Mesenchymal stem cell (in vitro differentiated cells and primary cell): ENCODE measurements around the gene IL4I1.

ENCODE experiments used
- DNase-seq: peaks from one replicate; pipeline ENCODE4 v3.0.0-alpha.2; 2013
- H2AFZ ChIP-seq: one replicate; pipeline ENCODE4 v1.6.1; 2013; ENCODE audit warnings: low read depth, mild to moderate bottlenecking, control low read depth, inconsistent platforms, low read length, moderate library complexity
- H2AK5ac ChIP-seq: 2 replicates; pipeline ENCODE4 v1.6.1; 2013; ENCODE audit warnings: low read length, moderate library complexity, mild to moderate bottlenecking, inconsistent platforms; ENCODE audit not compliant: severe bottlenecking
- H2BK120ac ChIP-seq: one replicate; pipeline ENCODE4 v1.6.1; 2013; ENCODE audit warnings: low read depth, mild to moderate bottlenecking, inconsistent platforms, low read length, moderate library complexity
- H2BK12ac ChIP-seq, 2 experiments: one replicate each; pipeline ENCODE4 v1.6.1; 2013; ENCODE audit warnings: inconsistent platforms in 2 of 2, low read length in 2 of 2, mild to moderate bottlenecking in 2 of 2, moderate library complexity in 2 of 2, control low read depth in 1 of 2
- H2BK15ac ChIP-seq: one replicate; pipeline ENCODE4 v1.6.1; 2013; ENCODE audit warnings: mild to moderate bottlenecking, low read depth, inconsistent platforms; ENCODE audit not compliant: poor library complexity, severe bottlenecking
- H2BK5ac ChIP-seq: 2 replicates; pipeline ENCODE4 v1.6.1; 2013; ENCODE audit warnings: low read depth, mild to moderate bottlenecking, low read length, control low read depth, inconsistent platforms; ENCODE audit not compliant: poor library complexity, severe bottlenecking
- H3K14ac ChIP-seq, 2 experiments: one replicate each; pipeline ENCODE4 v1.6.1; 2013; ENCODE audit warnings: inconsistent platforms in 2 of 2, low read length in 2 of 2, control low read depth in 1 of 2, mild to moderate bottlenecking in 1 of 2, moderate library complexity in 1 of 2
- H3K18ac ChIP-seq, 2 experiments: one replicate each; pipeline ENCODE4 v1.6.1; 2013; ENCODE audit warnings: inconsistent platforms in 2 of 2, low read length in 2 of 2, control low read depth in 1 of 2, low read depth in 1 of 2, mild to moderate bottlenecking in 1 of 2
- H3K23ac ChIP-seq, 2 experiments: one replicate each; pipeline ENCODE4 v1.6.1; 2013; ENCODE audit warnings: inconsistent platforms in 2 of 2, low read length in 2 of 2, mild to moderate bottlenecking in 2 of 2, moderate library complexity in 2 of 2, control low read depth in 1 of 2
- H3K27ac ChIP-seq: 2 replicates; pipeline ENCODE4 v1.5.1; 2013; ENCODE audit warnings: mild to moderate bottlenecking, moderate library complexity, low read length, control low read depth, inconsistent platforms; ENCODE audit not compliant: poor library complexity, severe bottlenecking
- H3K27me3 ChIP-seq, 2 experiments: 2 replicates each; pipeline versions ENCODE4 v1.6.1 to v1.7.0; 2013; ENCODE audit warnings: low read length in 2 of 2, mild to moderate bottlenecking in 2 of 2, moderate library complexity in 2 of 2, control low read depth in 1 of 2, inconsistent platforms in 1 of 2; ENCODE audit not compliant: control insufficient read depth in 1 of 2, insufficient read depth in 1 of 2
- H3K36me3 ChIP-seq, 2 experiments: 2 replicates each; pipeline versions ENCODE4 v1.6.1 to v1.7.0; 2013; ENCODE audit warnings: low read length in 2 of 2, control low read depth in 1 of 2, inconsistent platforms in 1 of 2, low read depth in 1 of 2, mild to moderate bottlenecking in 1 of 2; ENCODE audit not compliant: insufficient read depth in 2 of 2, control insufficient read depth in 1 of 2
- H3K4ac ChIP-seq, 2 experiments: one replicate each; pipeline ENCODE4 v1.6.1; 2013; ENCODE audit warnings: inconsistent platforms in 2 of 2, low read length in 2 of 2, mild to moderate bottlenecking in 2 of 2, moderate library complexity in 2 of 2, control low read depth in 1 of 2, low read depth in 1 of 2
- H3K4me1 ChIP-seq: 2 replicates; pipeline ENCODE4 v1.6.1; 2013; ENCODE audit warnings: low read depth, low read length, control low read depth; ENCODE audit not compliant: control insufficient read depth, insufficient read depth
- H3K4me2 ChIP-seq: 2 replicates; pipeline ENCODE4 v1.6.1; 2013; ENCODE audit warnings: low read length, mild to moderate bottlenecking, inconsistent platforms; ENCODE audit not compliant: poor library complexity, severe bottlenecking
- H3K4me3 ChIP-seq, 2 experiments: 2 replicates each; pipeline versions ENCODE4 v1.5.1 to v1.7.0; 2013; ENCODE audit warnings: low read length in 2 of 2, mild to moderate bottlenecking in 2 of 2, control low read depth in 1 of 2, low read depth in 1 of 2; ENCODE audit not compliant: insufficient read depth in 1 of 2
- H3K79me1 ChIP-seq: replicated peaks from 2 replicates; pipeline ENCODE4 v1.6.1; 2013; ENCODE audit warnings: mild to moderate bottlenecking, control low read depth, low read length, inconsistent platforms; ENCODE audit not compliant: poor library complexity, severe bottlenecking
- H3K9ac ChIP-seq: 2 replicates; pipeline ENCODE4 v1.7.0; 2013; ENCODE audit warnings: mild to moderate bottlenecking, low read length, moderate library complexity
- H3K9me3 ChIP-seq: 2 replicates; pipeline ENCODE4 v1.7.0; 2013; ENCODE audit warnings: mild to moderate bottlenecking, low read length; ENCODE audit not compliant: control insufficient read depth
- H4K8ac ChIP-seq: one replicate; pipeline ENCODE4 v1.6.1; 2013; ENCODE audit warnings: inconsistent platforms, mild to moderate bottlenecking, low read length, moderate library complexity
- H4K91ac ChIP-seq: one replicate; pipeline ENCODE4 v1.6.1; 2013; ENCODE audit warnings: mild to moderate bottlenecking, low read length, inconsistent platforms
- whole genome bisulfite sequencing: methylation state at CpG from one replicate; pipeline ENCODE4 v1.1.7; 2013; ENCODE audit warnings: mixed read lengths; 5-methylcytosine and 5-hydroxymethylcytosine counted together

IL4I1 gene

DNA sequence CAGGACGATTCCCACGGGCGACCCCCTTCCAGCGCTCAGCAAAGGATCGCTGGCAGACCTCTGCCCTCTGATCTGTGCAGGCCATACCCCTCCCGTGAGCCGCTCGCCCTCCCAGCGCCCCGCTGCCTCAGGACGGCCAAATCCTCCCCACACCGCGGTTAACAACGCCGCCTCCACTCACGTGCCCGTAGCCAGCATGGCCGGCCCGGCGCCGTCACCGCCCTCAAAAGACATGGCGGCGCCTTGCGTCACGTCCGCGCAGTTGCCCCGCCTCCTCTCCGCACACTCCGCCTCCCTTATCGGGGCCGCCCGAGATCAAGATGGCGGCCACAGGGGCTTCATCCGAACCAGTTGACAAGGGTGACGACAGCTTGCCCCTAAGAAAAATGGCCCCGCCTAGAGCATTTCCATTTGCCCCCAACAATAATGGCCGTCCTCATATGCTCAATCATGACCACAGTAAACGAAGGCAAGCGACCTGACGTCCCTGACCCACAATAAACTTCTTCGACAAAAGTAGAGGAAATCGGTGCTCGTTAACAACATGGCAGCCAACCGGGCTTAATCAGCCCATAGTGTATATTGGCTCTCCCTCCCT, 20.2 kb downstream of the IL4I1 start:
- peaks cover 47% of the 10 kb centered on the region for H3K79me1 ChIP-seq
- H2BK120ac ChIP-seq, result peak overlapping the region; percentile 93
- H3K36me3 ChIP-seq, result peaks cover 48 to 59% of the 10 kb centered on the region in 2 experiments
- peak overlapping the region; percentile 99 for H3K27ac ChIP-seq
- no peaks in the 10 kb centered on the region for H3K9me3 ChIP-seq
- peak overlapping the region; percentile 92 to 99 for H3K4me3 ChIP-seq
- H4K8ac ChIP-seq, result peak overlapping the region; percentile 99
- H3K9ac ChIP-seq, result peak overlapping the region; percentile 100
- under 1% methylated on average over 46 of the region's 46 CpGs for WGBS
- DNase-seq, result peak; percentile 99
- H2BK15ac ChIP-seq, result peak overlapping the region; percentile 99
- H2BK12ac ChIP-seq, result peak overlapping the region; percentile 42 to 73
- H3K4ac ChIP-seq, result peak overlapping the region; percentile 100
- H2BK5ac ChIP-seq, result peak overlapping the region; percentile 98
- peak overlapping the region in 1 of 2 experiments; percentile 95 for H3K23ac ChIP-seq
- peaks cover 34% of the 10 kb centered on the region for H3K4me1 ChIP-seq
- peak overlapping the region in 1 of 2 experiments; percentile 98 for H3K14ac ChIP-seq
- peak overlapping the region; percentile 97 for H2AK5ac ChIP-seq
- peak overlapping the region; percentile 98 to 100 for H3K18ac ChIP-seq
- H2AFZ ChIP-seq, result peak overlapping the region; percentile 75
- peak overlapping the region; percentile 100 for H4K91ac ChIP-seq
- H3K27me3 ChIP-seq, result no peaks in the 10 kb centered on the region
- peak overlapping the region; percentile 82 for H3K4me2 ChIP-seq

DNA sequence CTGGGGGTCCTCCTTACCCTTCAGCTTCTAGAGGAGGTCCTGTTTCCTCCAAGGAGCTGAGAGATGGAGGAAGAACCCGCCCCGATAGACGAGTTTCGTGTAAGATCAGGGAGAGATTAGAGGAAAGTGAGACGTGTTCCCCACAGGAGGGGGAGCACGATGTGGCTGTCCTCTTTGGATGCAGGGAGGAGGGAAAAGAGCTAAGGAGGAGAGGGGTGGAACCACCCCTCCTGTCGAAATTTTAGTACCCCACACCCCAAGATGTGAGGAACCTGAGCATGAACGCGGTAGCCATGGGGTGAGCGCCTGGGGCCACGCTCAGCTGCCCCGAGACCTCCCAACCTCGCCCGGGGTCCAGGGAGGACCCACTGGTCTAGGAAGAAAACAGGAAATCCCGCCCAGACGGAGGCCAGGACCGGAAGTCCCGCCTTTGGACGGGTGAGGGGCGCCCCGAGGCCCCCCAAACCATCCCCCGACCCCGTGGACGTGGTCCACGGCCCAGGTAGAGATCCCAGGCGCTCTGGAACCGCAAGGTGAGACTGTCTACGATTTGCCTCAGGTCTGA, 20.7 kb downstream of the IL4I1 start:
- Histone ChIP-seq H3K23ac (peak overlapping the region in 1 of 2 experiments; percentile 95), H3K9me3 (no peaks in the 10 kb centered on the region), H2BK120ac (peak overlapping the region; percentile 93), H2BK5ac (peak overlapping the region; percentile 98), H2AK5ac (peak overlapping the region; percentile 97), H3K79me1 (peaks cover 48% of the 10 kb centered on the region), H3K9ac (peak overlapping the region; percentile 100), H4K8ac (peak overlapping the region; percentile 96), H2BK15ac (peak overlapping the region; percentile 99), H2BK12ac (peak overlapping the region; percentile 42 to 73), H4K91ac (peak overlapping the region; percentile 100), H3K4me3 (peak overlapping the region; percentile 92 to 99), H3K18ac (peak overlapping the region; percentile 95 to 100), H3K4me1 (peaks cover 34% of the 10 kb centered on the region), H3K4ac (peak overlapping the region; percentile 100), H3K4me2 (peak overlapping the region; percentile 82), H3K27me3 (no peaks in the 10 kb centered on the region), H3K36me3 (peaks cover 47 to 59% of the 10 kb centered on the region in 2 experiments), H2AFZ (peak overlapping the region; percentile 75), H3K14ac (peak overlapping the region in 1 of 2 experiments; percentile 98), H3K27ac (peak overlapping the region; percentile 98)
- DNase-seq, result peak; percentile 73
- 1% methylated on average over 27 of the region's 28 CpGs for WGBS

DNA sequence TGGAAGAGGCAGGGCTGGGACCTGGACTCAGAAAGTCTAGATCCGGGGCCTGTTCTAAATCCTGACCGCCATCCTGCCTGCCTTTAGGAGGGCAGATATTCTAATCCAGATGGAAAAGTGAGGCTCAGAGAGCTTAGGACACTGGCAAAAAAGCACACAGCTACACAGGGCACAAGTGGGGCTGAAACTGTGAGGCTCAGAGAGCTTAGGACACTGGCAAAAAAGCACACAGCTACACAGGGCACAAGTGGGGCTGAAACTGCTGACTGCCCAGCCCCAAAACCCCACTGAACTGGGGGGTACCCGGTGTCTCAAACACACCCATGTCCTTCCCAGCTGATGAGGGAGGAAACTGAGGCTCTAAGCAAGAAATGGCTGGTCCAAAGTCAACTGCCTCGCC, 21.5 kb downstream of the IL4I1 start:
- no peak for DNase-seq
- peak overlapping the region; percentile 82 for H3K4me2 ChIP-seq
- H4K91ac ChIP-seq, result no peak overlapping the region
- H3K23ac ChIP-seq, result no peak overlapping the region
- no peak overlapping the region for H2BK15ac ChIP-seq
- H4K8ac ChIP-seq, result peak overlapping the region; percentile 96
- H3K27me3 ChIP-seq, result no peaks in the 10 kb centered on the region
- H2BK120ac ChIP-seq, result no peak overlapping the region
- no peak overlapping the region for H2BK5ac ChIP-seq
- H3K9me3 ChIP-seq, result no peaks in the 10 kb centered on the region
- peak overlapping the region; percentile 100 for H3K9ac ChIP-seq
- H2BK12ac ChIP-seq, result no peak overlapping the region
- H3K4me3 ChIP-seq, result peak overlapping the region; percentile 92 to 99
- H3K27ac ChIP-seq, result no peak overlapping the region
- 90% methylated on average over 4 of the region's 4 CpGs for WGBS
- peaks cover 46 to 57% of the 10 kb centered on the region in 2 experiments for H3K36me3 ChIP-seq
- peak overlapping the region; percentile 35 for H2AK5ac ChIP-seq
- peaks cover 41% of the 10 kb centered on the region for H3K79me1 ChIP-seq
- H3K14ac ChIP-seq, result no peak overlapping the region
- no peak overlapping the region for H2AFZ ChIP-seq
- H3K4ac ChIP-seq, result peak overlapping the region in 1 of 2 experiments; percentile 47
- peaks cover 40% of the 10 kb centered on the region for H3K4me1 ChIP-seq
- no peak overlapping the region for H3K18ac ChIP-seq

DNA sequence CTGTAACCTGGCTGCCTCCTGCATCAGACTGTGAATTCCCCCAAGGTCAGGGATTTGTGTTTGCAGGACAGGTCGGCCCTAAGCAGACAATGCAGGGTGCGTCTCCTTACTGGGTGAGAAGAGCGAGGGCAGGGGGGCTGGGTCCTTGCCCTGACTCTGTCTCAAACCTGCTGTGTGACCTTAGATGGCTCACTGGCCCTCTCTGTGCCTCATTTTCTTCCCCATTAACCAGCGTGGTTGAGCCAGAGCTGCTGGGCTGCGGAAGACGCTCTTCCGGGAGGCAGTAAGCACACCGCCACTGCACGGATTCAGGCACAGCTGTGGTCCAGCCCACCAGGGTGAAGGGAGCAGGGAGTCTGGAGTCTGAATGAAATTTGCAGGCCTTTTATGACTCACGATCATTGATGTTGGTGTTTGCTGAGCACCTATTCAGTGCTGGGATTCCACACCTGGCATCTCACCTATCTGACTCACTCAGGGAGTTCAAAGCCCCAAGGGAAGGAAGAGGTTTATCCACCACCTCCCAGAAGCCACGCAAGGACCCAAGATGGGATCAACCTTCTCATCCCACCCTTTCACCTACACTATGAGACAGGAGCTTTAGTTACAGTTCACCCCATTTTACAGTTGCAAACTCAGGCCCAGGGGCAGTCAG, 22.1 kb downstream of the IL4I1 start:
- no peak overlapping the region for H2BK120ac ChIP-seq
- H3K4me2 ChIP-seq, result peak overlapping the region; percentile 82
- H3K27ac ChIP-seq, result no peak overlapping the region
- H3K23ac ChIP-seq, result no peak overlapping the region
- no peak overlapping the region for H3K4ac ChIP-seq
- no peak for DNase-seq
- H2AFZ ChIP-seq, result no peak overlapping the region
- 97% methylated on average over 11 of the region's 11 CpGs for WGBS
- peak overlapping the region; percentile 34 for H4K91ac ChIP-seq
- no peaks in the 10 kb centered on the region for H3K9me3 ChIP-seq
- H3K14ac ChIP-seq, result no peak overlapping the region
- peaks cover 39% of the 10 kb centered on the region for H3K79me1 ChIP-seq
- H2AK5ac ChIP-seq, result peak overlapping the region; percentile 35
- no peaks in the 10 kb centered on the region for H3K27me3 ChIP-seq
- peak overlapping the region; percentile 100 for H3K9ac ChIP-seq
- H3K4me1 ChIP-seq, result peaks cover 43% of the 10 kb centered on the region
- no peak overlapping the region for H3K18ac ChIP-seq
- H2BK15ac ChIP-seq, result no peak overlapping the region
- H4K8ac ChIP-seq, result no peak overlapping the region
- peak overlapping the region in 1 of 2 experiments; percentile 64 for H2BK12ac ChIP-seq
- no peak overlapping the region for H2BK5ac ChIP-seq
- peaks cover 41 to 56% of the 10 kb centered on the region in 2 experiments for H3K36me3 ChIP-seq
- H3K4me3 ChIP-seq, result peak overlapping the region in 1 of 2 experiments; percentile 99
